Measurements from ENCODE around the gene NFE2.

DNA sequence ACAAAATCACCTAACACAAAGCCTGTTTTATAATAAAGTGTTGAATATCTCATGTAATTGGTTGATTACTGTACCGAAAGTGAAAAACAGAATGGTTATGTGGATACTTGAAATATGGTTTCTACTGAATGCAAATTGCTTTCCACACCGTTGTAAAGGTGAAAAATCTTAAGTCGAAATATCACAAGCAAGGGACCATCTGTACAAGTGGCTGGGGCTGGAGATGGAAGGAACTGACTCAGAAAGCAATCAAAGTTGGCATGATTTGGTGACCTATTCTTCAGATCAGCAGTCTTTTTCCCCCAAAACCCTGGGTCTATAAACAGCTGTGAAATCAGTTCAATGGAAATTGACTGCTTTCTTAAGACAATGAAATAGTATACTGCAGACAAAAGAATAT is 24.4 kb downstream of the NFE2 start:
- TF ChIP-seq, protein P1, sequence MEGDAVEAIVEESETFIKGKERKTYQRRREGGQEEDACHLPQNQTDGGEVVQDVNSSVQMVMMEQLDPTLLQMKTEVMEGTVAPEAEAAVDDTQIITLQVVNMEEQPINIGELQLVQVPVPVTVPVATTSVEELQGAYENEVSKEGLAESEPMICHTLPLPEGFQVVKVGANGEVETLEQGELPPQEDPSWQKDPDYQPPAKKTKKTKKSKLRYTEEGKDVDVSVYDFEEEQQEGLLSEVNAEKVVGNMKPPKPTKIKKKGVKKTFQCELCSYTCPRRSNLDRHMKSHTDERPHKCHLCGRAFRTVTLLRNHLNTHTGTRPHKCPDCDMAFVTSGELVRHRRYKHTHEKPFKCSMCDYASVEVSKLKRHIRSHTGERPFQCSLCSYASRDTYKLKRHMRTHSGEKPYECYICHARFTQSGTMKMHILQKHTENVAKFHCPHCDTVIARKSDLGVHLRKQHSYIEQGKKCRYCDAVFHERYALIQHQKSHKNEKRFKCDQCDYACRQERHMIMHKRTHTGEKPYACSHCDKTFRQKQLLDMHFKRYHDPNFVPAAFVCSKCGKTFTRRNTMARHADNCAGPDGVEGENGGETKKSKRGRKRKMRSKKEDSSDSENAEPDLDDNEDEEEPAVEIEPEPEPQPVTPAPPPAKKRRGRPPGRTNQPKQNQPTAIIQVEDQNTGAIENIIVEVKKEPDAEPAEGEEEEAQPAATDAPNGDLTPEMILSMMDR (IDR thresholded peaks at IDR 0.05; ENCODE audit: low read depth, low read length, missing input control), result no peak
- TF ChIP-seq, protein P2, sequence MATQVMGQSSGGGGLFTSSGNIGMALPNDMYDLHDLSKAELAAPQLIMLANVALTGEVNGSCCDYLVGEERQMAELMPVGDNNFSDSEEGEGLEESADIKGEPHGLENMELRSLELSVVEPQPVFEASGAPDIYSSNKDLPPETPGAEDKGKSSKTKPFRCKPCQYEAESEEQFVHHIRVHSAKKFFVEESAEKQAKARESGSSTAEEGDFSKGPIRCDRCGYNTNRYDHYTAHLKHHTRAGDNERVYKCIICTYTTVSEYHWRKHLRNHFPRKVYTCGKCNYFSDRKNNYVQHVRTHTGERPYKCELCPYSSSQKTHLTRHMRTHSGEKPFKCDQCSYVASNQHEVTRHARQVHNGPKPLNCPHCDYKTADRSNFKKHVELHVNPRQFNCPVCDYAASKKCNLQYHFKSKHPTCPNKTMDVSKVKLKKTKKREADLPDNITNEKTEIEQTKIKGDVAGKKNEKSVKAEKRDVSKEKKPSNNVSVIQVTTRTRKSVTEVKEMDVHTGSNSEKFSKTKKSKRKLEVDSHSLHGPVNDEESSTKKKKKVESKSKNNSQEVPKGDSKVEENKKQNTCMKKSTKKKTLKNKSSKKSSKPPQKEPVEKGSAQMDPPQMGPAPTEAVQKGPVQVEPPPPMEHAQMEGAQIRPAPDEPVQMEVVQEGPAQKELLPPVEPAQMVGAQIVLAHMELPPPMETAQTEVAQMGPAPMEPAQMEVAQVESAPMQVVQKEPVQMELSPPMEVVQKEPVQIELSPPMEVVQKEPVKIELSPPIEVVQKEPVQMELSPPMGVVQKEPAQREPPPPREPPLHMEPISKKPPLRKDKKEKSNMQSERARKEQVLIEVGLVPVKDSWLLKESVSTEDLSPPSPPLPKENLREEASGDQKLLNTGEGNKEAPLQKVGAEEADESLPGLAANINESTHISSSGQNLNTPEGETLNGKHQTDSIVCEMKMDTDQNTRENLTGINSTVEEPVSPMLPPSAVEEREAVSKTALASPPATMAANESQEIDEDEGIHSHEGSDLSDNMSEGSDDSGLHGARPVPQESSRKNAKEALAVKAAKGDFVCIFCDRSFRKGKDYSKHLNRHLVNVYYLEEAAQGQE (IDR thresholded peaks at IDR 0.05), result no peak
- TF ChIP-seq GABPA (IDR thresholded peaks at IDR 0.05 in 1 of 2, conservative IDR thresholded peaks at IDR 0.05 in 1 of 2), result no peak
- TF ChIP-seq, protein P3, sequence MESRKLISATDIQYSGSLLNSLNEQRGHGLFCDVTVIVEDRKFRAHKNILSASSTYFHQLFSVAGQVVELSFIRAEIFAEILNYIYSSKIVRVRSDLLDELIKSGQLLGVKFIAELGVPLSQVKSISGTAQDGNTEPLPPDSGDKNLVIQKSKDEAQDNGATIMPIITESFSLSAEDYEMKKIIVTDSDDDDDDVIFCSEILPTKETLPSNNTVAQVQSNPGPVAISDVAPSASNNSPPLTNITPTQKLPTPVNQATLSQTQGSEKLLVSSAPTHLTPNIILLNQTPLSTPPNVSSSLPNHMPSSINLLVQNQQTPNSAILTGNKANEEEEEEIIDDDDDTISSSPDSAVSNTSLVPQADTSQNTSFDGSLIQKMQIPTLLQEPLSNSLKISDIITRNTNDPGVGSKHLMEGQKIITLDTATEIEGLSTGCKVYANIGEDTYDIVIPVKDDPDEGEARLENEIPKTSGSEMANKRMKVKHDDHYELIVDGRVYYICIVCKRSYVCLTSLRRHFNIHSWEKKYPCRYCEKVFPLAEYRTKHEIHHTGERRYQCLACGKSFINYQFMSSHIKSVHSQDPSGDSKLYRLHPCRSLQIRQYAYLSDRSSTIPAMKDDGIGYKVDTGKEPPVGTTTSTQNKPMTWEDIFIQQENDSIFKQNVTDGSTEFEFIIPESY (IDR thresholded peaks at IDR 0.05), result no peak
- TF ChIP-seq JUND (IDR thresholded peaks at IDR 0.05), result no peak
- no peak for TF ChIP-seq FOXA1 (IDR thresholded peaks at IDR 0.05)
- TF ChIP-seq RAD21 (IDR thresholded peaks at IDR 0.05), result no peak
- TF ChIP-seq YY1 (IDR thresholded peaks at IDR 0.05), result no peak
- no peak for TF ChIP-seq NR2F2 (IDR thresholded peaks at IDR 0.05)
- no peak for TF ChIP-seq EGR1 (IDR thresholded peaks at IDR 0.05; ENCODE audit: low read depth in 2 of 2)
